H1 (cell line): ENCODE measurements around the gene TSHZ2. TPM values are rescaled to one million over a fixed set of nuclear protein-coding genes. Genes with fewer than 3 reads are reported as not detected.

ENCODE experiments used
- CTCF ChIA-PET: fragments of 300-600 bp; sonication (Branson Sonifier 250); formaldehyde crosslinking; loops from one replicate; lab custom pipeline; 2021; ENCODE audit not compliant: partially characterized antibody; lab: Charles Lee
- POLR2A ChIA-PET: fragments of 300-600 bp; sonication (Branson Sonifier 250); formaldehyde crosslinking; loops from one replicate; lab custom pipeline; 2021; ENCODE audit warnings: inconsistent platforms; ENCODE audit not compliant: partially characterized antibody; lab: Charles Lee
- DNase-seq, 2 experiments: peaks; one replicate each; pipeline versions ENCODE4 v3.0.0 to v3.0.0-alpha.2; 2010 to 2022; ENCODE audit warnings: low spot score in 2 of 2, low read depth in 1 of 2, mixed read lengths in 1 of 2
- FAIRE-seq: peaks from 2 replicates; lab custom pipeline; 2011; peaks lifted over from hg19 to GRCh38; lab: Jason Lieb, UNC
- H2AFZ ChIP-seq: 2 replicates; pipeline ENCODE4 v1.8.1; 2012; ENCODE audit warnings: low read length, inconsistent platforms
- H2AK5ac ChIP-seq: 2 replicates; pipeline ENCODE4 v1.6.1; 2013; ENCODE audit warnings: low read depth, low read length
- H2BK120ac ChIP-seq: replicated peaks from 2 replicates; pipeline ENCODE3; 2013; ENCODE audit warnings: low read depth, low read length, inconsistent platforms
- H2BK12ac ChIP-seq: 2 replicates; pipeline ENCODE4 v1.6.1; 2013; ENCODE audit warnings: low read depth, low read length
- H2BK15ac ChIP-seq: 2 replicates; pipeline ENCODE4 v1.6.1; 2013; ENCODE audit warnings: low read length
- H2BK20ac ChIP-seq: 2 replicates; pipeline ENCODE4 v1.6.1; 2013; ENCODE audit warnings: low read length
- H2BK5ac ChIP-seq: 2 replicates; pipeline ENCODE4 v1.6.1; 2013; ENCODE audit warnings: low read depth, low read length
- H3K14ac ChIP-seq: 2 replicates; pipeline ENCODE4 v1.6.1; 2013; ENCODE audit warnings: inconsistent platforms; ENCODE audit not compliant: insufficient read length
- H3K18ac ChIP-seq: 2 replicates; pipeline ENCODE4 v1.6.1; 2013; ENCODE audit warnings: low read length; ENCODE audit errors: extremely low read depth
- H3K23ac ChIP-seq: 2 replicates; pipeline ENCODE4 v1.6.1; 2013; ENCODE audit warnings: inconsistent platforms; ENCODE audit not compliant: insufficient read length
- H3K23me2 ChIP-seq: 2 replicates; pipeline ENCODE4 v1.6.1; 2013; ENCODE audit warnings: low read depth, low read length
- H3K27ac ChIP-seq: 2 replicates; pipeline ENCODE4 v1.6.1; 2011; ENCODE audit warnings: low read depth, low read length, inconsistent platforms
- H3K27me3 ChIP-seq, 4 experiments: replicated peaks in 1 of 4; 1 replicate in 1 of 4; 2 replicates in 3 of 4; pipeline versions ENCODE4 v1.6.1 to v1.8.1; 2011 to 2013; ENCODE audit warnings: low read length in 3 of 4, mild to moderate bottlenecking in 3 of 4, inconsistent platforms in 2 of 4, mixed read lengths in 2 of 4, moderate library complexity in 1 of 4; ENCODE audit not compliant: control insufficient read depth in 3 of 4, insufficient read depth in 3 of 4; ENCODE audit errors: extremely low read depth in 1 of 4
- H3K36me3 ChIP-seq, 4 experiments: 2 replicates each; pipeline versions ENCODE4 v1.6.1 to v1.8.1; 2011 to 2013; ENCODE audit warnings: mild to moderate bottlenecking in 4 of 4, low read length in 3 of 4, moderate library complexity in 2 of 4, control low read depth in 1 of 4, inconsistent platforms in 1 of 4; ENCODE audit not compliant: insufficient read depth in 4 of 4, control insufficient read depth in 2 of 4
- H3K4ac ChIP-seq: replicated peaks from 2 replicates; pipeline ENCODE3; 2013; ENCODE audit warnings: low read length, low read depth, mixed read lengths, inconsistent platforms; ENCODE audit not compliant: insufficient read length
- H3K4me1 ChIP-seq, 4 experiments: replicated peaks in 1 of 4; 1 replicate in 1 of 4; 2 replicates in 3 of 4; pipeline versions ENCODE4 v1.6.1 to v1.8.1; 2011 to 2013; ENCODE audit warnings: low read length in 3 of 4, inconsistent platforms in 2 of 4, mixed read lengths in 1 of 4; ENCODE audit not compliant: insufficient read depth in 4 of 4, control insufficient read depth in 3 of 4
- H3K4me2 ChIP-seq, 2 experiments: 2 replicates each; pipeline versions ENCODE4 v1.6.1 to v1.8.1; 2011 to 2013; ENCODE audit warnings: low read depth in 2 of 2, low read length in 2 of 2, control low read depth in 1 of 2, inconsistent platforms in 1 of 2, mild to moderate bottlenecking in 1 of 2; ENCODE audit not compliant: insufficient read depth in 1 of 2
- H3K4me3 ChIP-seq, 4 experiments: fragments of 200-600, 300-600 bp in 1 of 4; sonication (generic), shearing (Covaris generic), sonication (Bioruptor Twin) in 1 of 4; 2 replicates each; pipeline versions ENCODE4 v1.5.1 to v1.8.1; 2011 to 2016; ENCODE audit warnings: low read length in 4 of 4, low read depth in 3 of 4, control low read depth in 2 of 4, inconsistent platforms in 2 of 4, mild to moderate bottlenecking in 2 of 4, mixed read lengths in 1 of 4, moderate library complexity in 1 of 4; ENCODE audit not compliant: insufficient read depth in 2 of 4; ENCODE audit errors: extremely low read depth in 1 of 4
- H3K56ac ChIP-seq: replicated peaks from 2 replicates; pipeline ENCODE3; 2013; ENCODE audit warnings: low read depth, mild to moderate bottlenecking, mixed read lengths, low read length, inconsistent platforms; ENCODE audit not compliant: insufficient read length
- H3K79me1 ChIP-seq: 2 replicates; pipeline ENCODE4 v1.6.1; 2013; ENCODE audit warnings: low read depth, low read length, control low read depth
- H3K79me2 ChIP-seq, 2 experiments: 2 replicates each; pipeline versions ENCODE4 v1.6.1 to v1.8.1; 2012 to 2013; ENCODE audit warnings: low read length in 2 of 2, mild to moderate bottlenecking in 2 of 2, inconsistent platforms in 1 of 2; ENCODE audit not compliant: insufficient read depth in 2 of 2, control insufficient read depth in 1 of 2
- H3K9ac ChIP-seq, 4 experiments: replicated peaks in 1 of 4; 1 replicate in 1 of 4; 2 replicates in 3 of 4; pipeline versions ENCODE4 v1.6.1 to v1.8.1; 2011 to 2013; ENCODE audit warnings: low read depth in 3 of 4, low read length in 3 of 4, control low read depth in 2 of 4, mild to moderate bottlenecking in 2 of 4, moderate library complexity in 2 of 4, inconsistent platforms in 1 of 4; ENCODE audit errors: extremely low read depth in 1 of 4
- H3K9me3 ChIP-seq, 2 experiments: 2 replicates each; pipeline versions ENCODE4 v1.6.1 to v1.8.1; 2012 to 2013; ENCODE audit warnings: mild to moderate bottlenecking in 2 of 2, moderate library complexity in 2 of 2, control low read depth in 1 of 2, inconsistent platforms in 1 of 2, low read depth in 1 of 2, low read length in 1 of 2, mixed read lengths in 1 of 2; ENCODE audit not compliant: insufficient read depth in 2 of 2
- H4K20me1 ChIP-seq, 2 experiments: replicated peaks in 1 of 2; 2 replicates each; pipeline versions ENCODE3 to v1.8.1; 2011 to 2013; ENCODE audit warnings: inconsistent platforms in 2 of 2, low read length in 2 of 2, mild to moderate bottlenecking in 1 of 2; ENCODE audit not compliant: insufficient read depth in 2 of 2, control insufficient read depth in 1 of 2
- H4K5ac ChIP-seq: 2 replicates; pipeline ENCODE4 v1.6.1; 2013; ENCODE audit warnings: low read length, low read depth, mixed read lengths, inconsistent platforms; ENCODE audit not compliant: insufficient read length
- H4K8ac ChIP-seq: 2 replicates; pipeline ENCODE4 v1.8.0; 2013; ENCODE audit warnings: mild to moderate bottlenecking, moderate library complexity, low read length, inconsistent platforms; ENCODE audit not compliant: insufficient read depth; ENCODE audit errors: extremely low read depth
- H4K91ac ChIP-seq: replicated peaks from 2 replicates; pipeline ENCODE3; 2013; ENCODE audit warnings: low read length, mixed read lengths, inconsistent platforms; ENCODE audit not compliant: insufficient read length
- KDM1A ChIP-seq: fragments of 200-600, 300-600 bp; sonication (generic); IDR thresholded peaks from 2 replicates; pipeline ENCODE4 v1.7.1; 2016; ENCODE audit warnings: mild to moderate bottlenecking, low read length, borderline replicate concordance
- SIX5 ChIP-seq: IDR thresholded peaks from 2 replicates; pipeline ENCODE4 v1.6.1; 2011; ENCODE audit warnings: mild to moderate bottlenecking, low read depth, low read length
- WGBS, 2 experiments: shearing (Covaris generic) in 1 of 2; methylation state at CpG; one replicate each; pipeline versions ENCODE4 v1.1.6 to v1.1.7; 2013 to 2015; ENCODE audit warnings: low lambda C conversion rate in 2 of 2, mixed read lengths in 2 of 2, inconsistent platforms in 1 of 2, low coverage in 1 of 2, missing lambda C conversion rate in 1 of 2; ENCODE audit not compliant: insufficient replicate concordance in 2 of 2, insufficient coverage in 1 of 2, insufficient read length in 1 of 2; ENCODE audit errors: extremely low coverage in 1 of 2, missing lambda C conversion rate in 1 of 2; 5-methylcytosine and 5-hydroxymethylcytosine counted together
- polyA plus RNA-seq, 7 experiments: library from polyadenylated mRNA; depleted of rRNA in 3 of 7; stranded (reverse) in 5 of 7; unstranded in 2 of 7; fragments of >200 nt in 5 of 7; fragments of 200-250 nt in 2 of 7; gene quantifications; 1 replicate in 5 of 7; 2 replicates in 1 of 7; 4 replicates in 1 of 7; pipeline versions ENCODE4 v1.2.1 to v1.2.3, GENCODE V29; 2011 to 2013; ENCODE audit warnings: missing spikeins in 2 of 7, mixed read lengths in 2 of 7
- total RNA-seq: library from RNA; stranded (reverse); fragmentation: NEBNext Ultra II Directional; extraction: Animal tissue kit (Norgen Biotek cat#: 25700); gene quantifications from 2 replicates; pipeline ENCODE4 v1.2.1, GENCODE V29; 2021
- TF ChIP-seq, protein P1 (sequence below): IDR thresholded peaks from 2 replicates; pipeline ENCODE4 v1.6.1; 2012; ENCODE audit warnings: low read length, inconsistent platforms
- TF ChIP-seq, protein P2 (sequence below): IDR thresholded peaks from 2 replicates; pipeline ENCODE4 v1.6.1; 2011; ENCODE audit warnings: low read depth, mild to moderate bottlenecking, low read length; ENCODE audit not compliant: insufficient read depth

The TSHZ2 gene
- total and polyA plus RNA-seq, 2 of the 8 experiments (the other 6 are each of a cell fraction or from before 2014, with no cell fraction given): 0.14 to 0.30 TPM

DNA sequence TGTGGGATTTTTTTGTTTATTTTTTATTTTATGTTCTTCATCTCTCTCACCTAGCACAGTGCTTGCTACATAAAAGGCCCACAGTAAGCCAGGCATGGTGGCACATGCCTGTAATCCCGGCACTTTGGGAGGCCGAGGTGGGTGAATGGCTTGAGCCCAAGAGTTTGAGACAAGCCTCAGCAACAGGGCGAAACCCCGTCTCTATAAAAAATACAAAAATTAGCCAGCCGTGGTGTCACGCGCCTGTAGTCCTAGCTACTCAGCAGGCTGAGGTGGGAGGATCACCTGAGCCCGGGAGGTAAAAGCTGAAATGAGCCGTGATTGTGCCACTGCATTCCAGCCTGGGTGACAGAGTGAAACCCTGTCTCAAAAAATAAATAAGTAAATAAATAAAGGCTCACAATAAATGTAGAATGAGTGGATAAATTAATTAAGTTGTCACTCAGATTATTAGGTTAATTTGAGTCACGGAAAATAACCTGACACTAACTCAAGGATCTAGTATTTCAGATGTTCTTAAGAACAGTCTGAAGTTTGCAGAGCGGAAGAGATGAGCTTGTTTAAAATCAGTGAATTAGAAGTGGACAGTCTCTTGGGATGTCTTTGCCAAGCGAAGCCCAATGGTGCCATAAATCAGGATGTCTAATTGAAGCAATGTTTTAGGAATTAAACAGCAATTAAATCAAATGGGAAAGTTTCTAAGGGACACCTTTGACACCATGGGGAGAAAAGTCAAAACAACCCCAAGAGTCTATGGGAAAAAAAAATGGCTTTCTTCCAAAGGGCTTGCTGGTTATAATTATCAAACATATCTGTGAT lies 407.1 kb downstream of the TSHZ2 start:
- Histone ChIP-seq H3K27ac (no peak overlapping the region), H4K8ac (no peak overlapping the region), H2BK12ac (no peak overlapping the region), H3K27me3 (no peaks in the 10 kb centered on the region), H3K14ac (no peak overlapping the region), H3K9ac (no peak overlapping the region), H3K36me3 (no peaks in the 10 kb centered on the region), H2BK20ac (no peak overlapping the region), H2BK120ac (no peak overlapping the region), H3K4me1 (no peaks in the 10 kb centered on the region), H3K23ac (no peak overlapping the region), H3K23me2 (no peaks in the 10 kb centered on the region), H3K4me2 (no peak overlapping the region), H3K4me3 (no peak overlapping the region), H3K56ac (no peak overlapping the region), H4K91ac (no peak overlapping the region), H3K79me1 (no peaks in the 10 kb centered on the region), H2BK5ac (no peak overlapping the region), H3K79me2 (no peaks in the 10 kb centered on the region), H2AFZ (no peak overlapping the region), H3K18ac (no peak overlapping the region), H3K4ac (no peak overlapping the region), H2BK15ac (no peak overlapping the region), H4K5ac (no peak overlapping the region), H3K9me3 (no peaks in the 10 kb centered on the region), H4K20me1 (no peaks in the 10 kb centered on the region), H2AK5ac (no peak overlapping the region)
- TF ChIP-seq, protein P1, sequence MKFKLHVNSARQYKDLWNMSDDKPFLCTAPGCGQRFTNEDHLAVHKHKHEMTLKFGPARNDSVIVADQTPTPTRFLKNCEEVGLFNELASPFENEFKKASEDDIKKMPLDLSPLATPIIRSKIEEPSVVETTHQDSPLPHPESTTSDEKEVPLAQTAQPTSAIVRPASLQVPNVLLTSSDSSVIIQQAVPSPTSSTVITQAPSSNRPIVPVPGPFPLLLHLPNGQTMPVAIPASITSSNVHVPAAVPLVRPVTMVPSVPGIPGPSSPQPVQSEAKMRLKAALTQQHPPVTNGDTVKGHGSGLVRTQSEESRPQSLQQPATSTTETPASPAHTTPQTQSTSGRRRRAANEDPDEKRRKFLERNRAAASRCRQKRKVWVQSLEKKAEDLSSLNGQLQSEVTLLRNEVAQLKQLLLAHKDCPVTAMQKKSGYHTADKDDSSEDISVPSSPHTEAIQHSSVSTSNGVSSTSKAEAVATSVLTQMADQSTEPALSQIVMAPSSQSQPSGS: no peak
- TF ChIP-seq KDM1A: no peak
- no peak for TF ChIP-seq SIX5
- TF ChIP-seq, protein P2, sequence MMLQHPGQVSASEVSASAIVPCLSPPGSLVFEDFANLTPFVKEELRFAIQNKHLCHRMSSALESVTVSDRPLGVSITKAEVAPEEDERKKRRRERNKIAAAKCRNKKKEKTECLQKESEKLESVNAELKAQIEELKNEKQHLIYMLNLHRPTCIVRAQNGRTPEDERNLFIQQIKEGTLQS: no peak
- DNase-seq: no peak
- ChIA-PET CTCF (interaction anchor here (0.6 kb wide), 1 partner anchor 117 kb away, joined by 3 read pairs; no protein-coding TSS in a partner anchor), POLR2A (no interaction called here)
- 82% methylated on average over 12 of the region's 12 CpGs; no CpG with 5 or more reads in 1 of the 2 experiments for WGBS, 2 experiments
- no peak for FAIRE-seq
